Adipose tissue (tissue), 3 donors: Measurements from ENCODE around the gene ZSWIM6. TPM values are rescaled to one million over a fixed set of nuclear protein-coding genes. Genes with fewer than 3 reads are reported as not detected.

Source experiments
- H3K27ac ChIP-seq: one replicate; pipeline ENCODE4 v1.5.1; 2013; ENCODE audit warnings: low read depth, low read length
- WGBS, 3 donors: extraction: QIAGEN DNeasy Blood & Tissue Kit; methylation state at CpG; one replicate each; pipeline ENCODE4 v1.1.7; 2013; 5-methylcytosine and 5-hydroxymethylcytosine counted together
- polyA plus RNA-seq, 3 donors: library from polyadenylated mRNA; stranded (reverse); fragments of 200-250 nt; gene quantifications; one replicate each; pipeline ENCODE4 v1.2.3, GENCODE V29; 2013
- donor health status: healthy with polysubstance abuse.
- donor health status: Bipolar disorder and iron deficiency.
- donor health status: healthy.

ZSWIM6 gene
- polyA plus RNA-seq, 3 donors = 2.1 to 6.5 (median 2.6) TPM

GRCh38 chr5:61304590-61305381 lies 27.3 kb upstream of the ZSWIM6 start:
- H3K27ac ChIP-seq = no peak overlapping the region
- 38 to 62% (median 58%) methylated on average over 15 of the region's 15 CpGs for WGBS, 3 donors

- no peak overlapping the region for H3K27ac ChIP-seq
- 83 to 86% (median 85%) methylated on average over 5 of the region's 5 CpGs for WGBS, 3 donors
Measured at GRCh38 chr5:61306531-61307131, 25.4 kb upstream of the ZSWIM6 start.

GRCh38 chr5:61307191-61307590 lies 24.9 kb upstream of the ZSWIM6 start:
- WGBS, 3 donors = 72 to 77% (median 74%) methylated on average over 3 of the region's 3 CpGs

GRCh38 chr5:61307611-61308010 lies 24.4 kb upstream of the ZSWIM6 start:
- no peak overlapping the region for H3K27ac ChIP-seq
- WGBS, 3 donors = 94 to 100% (median 97%) methylated on average over 1 of the region's 1 CpG

More at GRCh38 chr5:61307191-61307590, 24.9 kb upstream of the ZSWIM6 start:
- no peak overlapping the region for H3K27ac ChIP-seq

- H3K27ac ChIP-seq = no peak overlapping the region
- WGBS, 3 donors = 70 to 90% (median 81%) methylated on average over 1 of the region's 1 CpG
Measured at GRCh38 chr5:61308712-61309111, 23.3 kb upstream of the ZSWIM6 start.

- H3K27ac ChIP-seq = no peak overlapping the region
- WGBS, 3 donors = 79 to 87% (median 83%) methylated on average over 5 of the region's 5 CpGs
Measured at GRCh38 chr5:61309115-61309514, 22.9 kb upstream of the ZSWIM6 start.

GRCh38 chr5:61311056-61311610 lies 20.9 kb upstream of the ZSWIM6 start:
- 73 to 82% (median 78%) methylated on average over 5 of the region's 5 CpGs for WGBS, 3 donors

GRCh38 chr5:61311836-61312808 lies 19.9 kb upstream of the ZSWIM6 start:
- H3K27ac ChIP-seq = no peak overlapping the region
- 74 to 83% (median 80%) methylated on average over 8 of the region's 8 CpGs for WGBS, 3 donors

More at GRCh38 chr5:61311056-61311610, 20.9 kb upstream of the ZSWIM6 start:
- H3K27ac ChIP-seq = no peak overlapping the region

GRCh38 chr5:61313960-61314681 lies 17.9 kb upstream of the ZSWIM6 start:
- no peak overlapping the region for H3K27ac ChIP-seq
- WGBS, 3 donors = 18 to 76% (median 25%) methylated on average over 1 of the region's 1 CpG

GRCh38 chr5:61318376-61318775 lies 13.7 kb upstream of the ZSWIM6 start:
- H3K27ac ChIP-seq = no peak overlapping the region
- 66 to 92% (median 77%) methylated on average over 3 of the region's 3 CpGs for WGBS, 3 donors

GRCh38 chr5:61319388-61320146 lies 12.5 kb upstream of the ZSWIM6 start:
- WGBS, 3 donors = 34 to 46% (median 35%) methylated on average over 9 of the region's 9 CpGs
- no peak overlapping the region for H3K27ac ChIP-seq

- 74 to 88% (median 80%) methylated on average over 3 of the region's 3 CpGs for WGBS, 3 donors
- no peak overlapping the region for H3K27ac ChIP-seq
Measured at GRCh38 chr5:61320860-61321259, 11.2 kb upstream of the ZSWIM6 start.

- no peak overlapping the region for H3K27ac ChIP-seq
- 91 to 94% (median 91%) methylated on average over 2 of the region's 2 CpGs for WGBS, 3 donors
Measured at GRCh38 chr5:61321669-61322068, 10.4 kb upstream of the ZSWIM6 start.

GRCh38 chr5:61322738-61323725 lies 9.0 kb upstream of the ZSWIM6 start:
- WGBS, 3 donors = 62 to 72% (median 69%) methylated on average over 4 of the region's 4 CpGs
- H3K27ac ChIP-seq = no peak overlapping the region

GRCh38 chr5:61327760-61328753 lies 4.0 kb upstream of the ZSWIM6 start:
- H3K27ac ChIP-seq = no peak overlapping the region
- 77 to 89% (median 78%) methylated on average over 6 of the region's 6 CpGs for WGBS, 3 donors
